PC-3 (cell line): ENCODE data around the gene FSTL1. TPM values are rescaled to one million over a fixed set of nuclear protein-coding genes. Genes with fewer than 3 reads are reported as not detected.
"Not testable (repeated sequence)": the region's sequence is repeated elsewhere in the genome, so short reads cannot be mapped to it uniquely, and the experiment has no call there.

ENCODE experiments used
- ATAC-seq: fragments of 200-7000 bp; cut with Tn5 transposase; 2 replicates; pipeline ENCODE4 v1.9.1; 2020; ENCODE audit warnings: mild to moderate bottlenecking, moderate library complexity
- BruUV-seq: library from RNA; stranded (reverse); fragments of 400-500 nt; replicated peaks from 2 replicates; lab custom pipeline; 2021; lab: Mats Ljungman, UMichigan
- CTCF ChIA-PET: fragments of 300-600 bp; sonication (Branson Sonifier 250); formaldehyde crosslinking; loops from one replicate; lab custom pipeline; 2022; ENCODE audit warnings: antibody characterized with exemption; lab: Charles Lee
- POLR2A ChIA-PET: fragments of 300-600 bp; sonication (Branson Sonifier 250); formaldehyde crosslinking; loops from one replicate; lab custom pipeline; 2022; ENCODE audit warnings: antibody characterized with exemption; ENCODE audit not compliant: unreplicated experiment; lab: Charles Lee
- DNase-seq: peaks from one replicate; pipeline ENCODE4 v3.0.0-alpha.2; 2015
- H2AFZ ChIP-seq: fragments of 300-600 bp; sonication (generic); 2 replicates; pipeline ENCODE4 v1.6.0; 2016; ENCODE audit warnings: antibody characterized with exemption, low read length
- H3F3A ChIP-seq: fragments of 300-600 bp; sonication (generic); one replicate; pipeline ENCODE4 v1.6.0; 2017; ENCODE audit warnings: antibody characterized with exemption, low read length, control low read depth, mild to moderate bottlenecking; ENCODE audit not compliant: unreplicated experiment
- H3K27ac ChIP-seq: fragments of 300-600 bp; sonication (generic); 2 replicates; pipeline ENCODE4 v1.5.1; 2016; ENCODE audit warnings: mild to moderate bottlenecking, low read length
- H3K27me3 ChIP-seq: fragments of 300-600 bp; sonication (generic); 2 replicates; pipeline ENCODE4 v1.6.1; 2016; ENCODE audit warnings: low read length, mixed read lengths
- H3K36me3 ChIP-seq: fragments of 300-600 bp; sonication (generic); 2 replicates; pipeline ENCODE4 v1.6.1; 2016; ENCODE audit warnings: low read depth, mixed run types, low read length, mixed read lengths
- H3K4me1 ChIP-seq: fragments of 300-600 bp; sonication (generic); 2 replicates; pipeline ENCODE4 v1.5.1; 2016; ENCODE audit warnings: low read length; ENCODE audit not compliant: insufficient read depth
- H3K4me2 ChIP-seq: fragments of 300-600 bp; sonication (generic); 2 replicates; pipeline ENCODE4 v1.6.0; 2016; ENCODE audit warnings: low read length
- H3K4me3 ChIP-seq: fragments of 300-600 bp; sonication (generic); 2 replicates; pipeline ENCODE4 v1.5.1; 2016; ENCODE audit warnings: mild to moderate bottlenecking, low read length, mixed read lengths
- H3K79me2 ChIP-seq: fragments of 300-600 bp; sonication (generic); 2 replicates; pipeline ENCODE4 v1.6.1; 2017; ENCODE audit warnings: low read length, mixed read lengths
- H3K9ac ChIP-seq: fragments of 300-600 bp; sonication (generic); 2 replicates; pipeline ENCODE4 v1.6.0; 2016; ENCODE audit warnings: mild to moderate bottlenecking, low read length
- H3K9me2 ChIP-seq: fragments of 300-600 bp; sonication (generic); replicated peaks from 2 replicates; pipeline ENCODE4 v1.6.1; 2016; ENCODE audit warnings: mixed run types, low read length, mixed read lengths
- H3K9me3 ChIP-seq: fragments of 300-600 bp; sonication (generic); 2 replicates; pipeline ENCODE4 v1.6.1; 2016; ENCODE audit warnings: low read length, mixed read lengths
- H4K20me1 ChIP-seq: fragments of 300-600 bp; sonication (generic); 2 replicates; pipeline ENCODE4 v1.6.1; 2016; ENCODE audit warnings: low read length, mixed read lengths
- CTCF ChIP-seq: fragments of 300-600 bp; sonication (generic); conservative IDR thresholded peaks from 2 replicates; pipeline ENCODE4 v1.5.1; 2017; ENCODE audit warnings: antibody characterized with exemption, low read depth, mild to moderate bottlenecking, low read length
- EZH2 ChIP-seq: fragments of 300-600 bp; sonication (generic); IDR thresholded peaks from one replicate; pipeline ENCODE4 v1.6.1; 2017; ENCODE audit warnings: antibody characterized with exemption, mild to moderate bottlenecking, low read length; ENCODE audit not compliant: unreplicated experiment
- EZH2phosphoT487 ChIP-seq: fragments of 300-600 bp; sonication (generic); IDR thresholded peaks from 2 replicates; pipeline ENCODE4 v1.6.1; 2018; ENCODE audit warnings: mild to moderate bottlenecking, antibody characterized with exemption, low read length, borderline replicate concordance
- intact Hi-C: fragments of 100-400 bp; cut with micrococcal nuclease; formaldehyde crosslinking; loops from 2 replicates; pipeline ENCODE4 v1.9.0; 2023
- total RNA-seq: library from RNA; depleted of rRNA; stranded (reverse); fragments of >200 nt; gene quantifications from 2 replicates; pipeline ENCODE4 v1.2.3, GENCODE V29; 2014

Gene FSTL1
- total RNA-seq, 1 experiment from 2014 or later = 178 TPM

GRCh38 chr3:120382941-120383447 lies 67.8 kb downstream of the FSTL1 start:
- ATAC-seq = no peak
- TF ChIP-seq CTCF (no peak), EZH2 (no peak), EZH2phosphoT487 (no peak)
- CTCF ChIA-PET = no interaction called here

GRCh38 chr3:120381503-120381902 lies 69.3 kb downstream of the FSTL1 start:
- Histone ChIP-seq H3K79me2 (no peaks in the 10 kb centered on the region), H3K36me3 (no peaks in the 10 kb centered on the region), H3K9me3 (no peaks in the 10 kb centered on the region), H3K4me3 (no peak overlapping the region), H2AFZ (no peak overlapping the region), H3K27ac (no peak overlapping the region), H3K9ac (no peak overlapping the region), H3F3A (no peaks in the 10 kb centered on the region), H3K27me3 (no peaks in the 10 kb centered on the region), H4K20me1 (no peaks in the 10 kb centered on the region), H3K4me1 (no peaks in the 10 kb centered on the region), H3K9me2 (no peaks in the 10 kb centered on the region), H3K4me2 (no peak overlapping the region)
- intact Hi-C loops = no loop called here
- no peak for TF ChIP-seq CTCF
- no peak for TF ChIP-seq EZH2phosphoT487
- no peak for TF ChIP-seq EZH2
- CTCF ChIA-PET = no interaction called here
- POLR2A ChIA-PET = no interaction called here
- DNase-seq = no peak
- BruUV-seq = no TSS peak
- ATAC-seq = no peak

More at GRCh38 chr3:120382941-120383447, 67.8 kb downstream of the FSTL1 start:
- H3K36me3 ChIP-seq = no peaks in the 10 kb centered on the region
- H3K27ac ChIP-seq = no peak overlapping the region
- no peak overlapping the region for H3K9ac ChIP-seq
- H3K4me2 ChIP-seq = no peak overlapping the region
- H3K79me2 ChIP-seq = no peaks in the 10 kb centered on the region
- H3F3A ChIP-seq = no peaks in the 10 kb centered on the region
- intact Hi-C loops = no loop called here
- H4K20me1 ChIP-seq = no peaks in the 10 kb centered on the region
- H3K9me3 ChIP-seq = no peaks in the 10 kb centered on the region
- no peaks in the 10 kb centered on the region for H3K27me3 ChIP-seq
- no peaks in the 10 kb centered on the region for H3K9me2 ChIP-seq
- POLR2A ChIA-PET = no interaction called here
- no peak overlapping the region for H3K4me3 ChIP-seq
- DNase-seq = no peak
- H3K4me1 ChIP-seq = no peaks in the 10 kb centered on the region
- no TSS peak for BruUV-seq
- H2AFZ ChIP-seq = no peak overlapping the region

GRCh38 chr3:120377948-120378347 lies 72.8 kb downstream of the FSTL1 start:
- H3K4me3 ChIP-seq, DNase-seq, H3K9ac ChIP-seq, H3K79me2 ChIP-seq, H3K36me3 ChIP-seq, H4K20me1 ChIP-seq, H3K4me1 ChIP-seq, ATAC-seq, H3K9me3 ChIP-seq, POLR2A ChIA-PET, H3K9me2 ChIP-seq, H3K27me3 ChIP-seq, intact Hi-C loops, BruUV-seq, CTCF ChIA-PET, H2AFZ ChIP-seq, H3F3A ChIP-seq, H3K4me2 ChIP-seq, H3K27ac ChIP-seq: not testable (repeated sequence)
